Progenitor cell of endocrine pancreas (in vitro differentiated cells): ENCODE data around the gene SBNO1. TPM values are rescaled to one million over a fixed set of nuclear protein-coding genes. Genes with fewer than 3 reads are reported as not detected.

Experiments used
- DNase-seq: peaks from one replicate; pipeline ENCODE4 v3.0.0; 2021; ENCODE audit warnings: low spot score; ENCODE audit not compliant: unreplicated experiment
- H3K27ac Mint-ChIP-seq: 2 replicates; pipeline ENCODE4 v1.8.0; 2021; ENCODE audit warnings: mild to moderate bottlenecking, moderate library complexity, mixed read lengths
- H3K27me3 Mint-ChIP-seq: 2 replicates; pipeline ENCODE4 v1.8.0; 2021; ENCODE audit warnings: mixed read lengths
- H3K36me3 Mint-ChIP-seq: 2 replicates; pipeline ENCODE4 v1.8.0; 2022; ENCODE audit warnings: mixed read lengths; ENCODE audit not compliant: insufficient read depth
- H3K4me1 Mint-ChIP-seq: 2 replicates; pipeline ENCODE4 v1.8.0; 2021; ENCODE audit warnings: low read depth, mixed read lengths
- H3K4me3 Mint-ChIP-seq: 2 replicates; pipeline ENCODE4 v1.8.0; 2021; ENCODE audit warnings: low read depth, mild to moderate bottlenecking, moderate library complexity, mixed read lengths
- H3K9me3 Mint-ChIP-seq: 2 replicates; pipeline ENCODE4 v1.8.0; 2021; ENCODE audit warnings: low read depth, mixed read lengths
- CTCF ChIP-seq: fragments of 200-600 bp; sonication (generic); IDR thresholded peaks from one replicate; pipeline ENCODE4 v1.5.0; 2021; ENCODE audit warnings: antibody characterized with exemption, mild to moderate bottlenecking; ENCODE audit not compliant: unreplicated experiment
- total RNA-seq: library from RNA; stranded (reverse); gene quantifications from 2 replicates; pipeline ENCODE4 v1.2.1, GENCODE V29; 2021

Gene SBNO1
- total RNA-seq, 1 donor from 2014 or later: 46.9 TPM

GRCh38 chr12:123242116-123242904 is 122.3 kb downstream of the SBNO1 start:
- no peak overlapping the region for H3K4me3 Mint-ChIP-seq
- peaks cover 17% of the 10 kb centered on the region for H3K36me3 Mint-ChIP-seq
- H3K4me1 Mint-ChIP-seq: peaks cover 2% of the 10 kb centered on the region
- no peaks in the 10 kb centered on the region for H3K27me3 Mint-ChIP-seq
- DNase-seq: no peak
- H3K27ac Mint-ChIP-seq: peak overlapping the region; percentile 80
- no peak for TF ChIP-seq CTCF
- peaks cover 13% of the 10 kb centered on the region for H3K9me3 Mint-ChIP-seq

Other genes starting within 250 kb of the SBNO1 start
- gene PITPNM2, start 213.8 kb downstream of the SBNO1 start, total RNA-seq: 2.1 and 2.6 TPM in 2 replicates
- gene MPHOSPH9, start 131.7 kb downstream of the SBNO1 start, total RNA-seq: 36.7 and 39.3 TPM in 2 replicates
- 15.1 and 16.3 TPM in 2 replicates for gene MTRFR, start 131.4 kb downstream of the SBNO1 start, total RNA-seq
- 182 and 184 TPM in 2 replicates for gene CDK2AP1, start 93.0 kb downstream of the SBNO1 start, total RNA-seq
- 42.4 and 48.9 TPM in 2 replicates for gene KMT5A, start 19.3 kb upstream of the SBNO1 start, total RNA-seq
- gene RILPL2, start 71.8 kb upstream of the SBNO1 start, total RNA-seq: 2.8 TPM in 2 replicates
- gene SNRNP35, start 93.3 kb upstream of the SBNO1 start, total RNA-seq: 29.2 and 29.8 TPM in 2 replicates
- 25.4 and 26.2 TPM in 2 replicates for gene RILPL1, start 168.9 kb upstream of the SBNO1 start, total RNA-seq
- gene TMED2, start 219.7 kb upstream of the SBNO1 start, total RNA-seq: 178 and 188 TPM in 2 replicates
- 33.0 and 33.5 TPM in 2 replicates for gene DDX55, start 237.3 kb upstream of the SBNO1 start, total RNA-seq